Fibroblast of villous mesenchyme (primary cell): ENCODE data around the gene CFAP100. TPM values are rescaled to one million over a fixed set of nuclear protein-coding genes. Genes with fewer than 3 reads are reported as not detected.
A peak's percentile ranks its signal among the peaks of the same experiment; 100 is the strongest.

ENCODE experiments used
- DNase-seq: peaks from one replicate; pipeline ENCODE4 v3.0.0-alpha.2; 2010; ENCODE audit warnings: low read depth
- H3K4me3 ChIP-seq: 2 replicates; pipeline ENCODE4 v1.5.1; 2011; ENCODE audit warnings: low read depth, mild to moderate bottlenecking, low read length
- total RNA-seq: library from RNA; depleted of rRNA; stranded (reverse); fragments of >200 nt; gene quantifications from 2 replicates; pipeline ENCODE4 v1.2.3, GENCODE V29; 2012
- TF ChIP-seq, protein P1 (sequence below): IDR thresholded peaks from 2 replicates; pipeline ENCODE4 v1.5.1; 2012; ENCODE audit warnings: low read depth, mild to moderate bottlenecking, low read length; ENCODE audit not compliant: insufficient read depth

Gene CFAP100
- total RNA-seq, 1 donor: not detected

GRCh38 chr3:126481808-126482502, 87.2 kb downstream of the CFAP100 start:
- peak; percentile 57 for DNase-seq
- TF ChIP-seq, protein P1, sequence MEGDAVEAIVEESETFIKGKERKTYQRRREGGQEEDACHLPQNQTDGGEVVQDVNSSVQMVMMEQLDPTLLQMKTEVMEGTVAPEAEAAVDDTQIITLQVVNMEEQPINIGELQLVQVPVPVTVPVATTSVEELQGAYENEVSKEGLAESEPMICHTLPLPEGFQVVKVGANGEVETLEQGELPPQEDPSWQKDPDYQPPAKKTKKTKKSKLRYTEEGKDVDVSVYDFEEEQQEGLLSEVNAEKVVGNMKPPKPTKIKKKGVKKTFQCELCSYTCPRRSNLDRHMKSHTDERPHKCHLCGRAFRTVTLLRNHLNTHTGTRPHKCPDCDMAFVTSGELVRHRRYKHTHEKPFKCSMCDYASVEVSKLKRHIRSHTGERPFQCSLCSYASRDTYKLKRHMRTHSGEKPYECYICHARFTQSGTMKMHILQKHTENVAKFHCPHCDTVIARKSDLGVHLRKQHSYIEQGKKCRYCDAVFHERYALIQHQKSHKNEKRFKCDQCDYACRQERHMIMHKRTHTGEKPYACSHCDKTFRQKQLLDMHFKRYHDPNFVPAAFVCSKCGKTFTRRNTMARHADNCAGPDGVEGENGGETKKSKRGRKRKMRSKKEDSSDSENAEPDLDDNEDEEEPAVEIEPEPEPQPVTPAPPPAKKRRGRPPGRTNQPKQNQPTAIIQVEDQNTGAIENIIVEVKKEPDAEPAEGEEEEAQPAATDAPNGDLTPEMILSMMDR: no peak
- no peak overlapping the region for H3K4me3 ChIP-seq

DNA sequence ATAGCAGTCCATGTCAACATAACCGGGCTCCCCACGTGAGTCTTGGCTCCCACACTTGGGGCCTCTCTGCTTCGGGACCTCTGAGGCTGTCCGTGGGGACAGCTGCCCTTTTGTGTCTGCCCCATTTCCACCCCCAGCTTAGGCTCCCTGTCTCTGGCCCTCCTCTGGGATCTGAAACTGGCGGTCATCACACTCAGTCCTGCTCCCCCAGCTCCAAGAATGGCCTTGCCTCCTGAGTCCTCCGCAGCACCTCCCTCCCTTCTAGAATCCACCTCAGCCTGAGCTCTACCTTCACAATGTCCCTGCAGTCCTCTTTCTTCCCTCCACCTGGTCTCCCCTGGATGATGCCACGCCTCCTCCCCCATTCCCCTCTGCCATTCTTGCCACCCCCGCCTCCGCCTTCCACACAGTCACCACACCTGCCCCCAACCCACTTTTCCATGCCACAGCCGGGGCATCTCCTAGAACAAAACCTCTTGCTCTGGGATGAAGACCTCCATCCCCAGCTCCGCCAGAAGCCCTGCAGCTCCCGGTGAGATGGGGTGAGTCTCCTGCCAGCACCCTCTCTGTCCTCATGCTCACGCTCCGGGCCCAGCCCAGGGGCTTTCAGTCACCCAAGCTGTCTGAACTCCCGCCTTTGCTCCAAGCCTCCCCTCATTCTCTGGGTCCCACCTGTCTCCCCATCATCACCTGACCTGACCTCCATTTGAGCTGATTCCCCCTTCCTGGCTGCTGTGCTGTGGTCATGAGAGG, 88.0 kb downstream of the CFAP100 start:
- TF ChIP-seq, protein P1: no peak
- no peak overlapping the region for H3K4me3 ChIP-seq
- no peak for DNase-seq

DNA sequence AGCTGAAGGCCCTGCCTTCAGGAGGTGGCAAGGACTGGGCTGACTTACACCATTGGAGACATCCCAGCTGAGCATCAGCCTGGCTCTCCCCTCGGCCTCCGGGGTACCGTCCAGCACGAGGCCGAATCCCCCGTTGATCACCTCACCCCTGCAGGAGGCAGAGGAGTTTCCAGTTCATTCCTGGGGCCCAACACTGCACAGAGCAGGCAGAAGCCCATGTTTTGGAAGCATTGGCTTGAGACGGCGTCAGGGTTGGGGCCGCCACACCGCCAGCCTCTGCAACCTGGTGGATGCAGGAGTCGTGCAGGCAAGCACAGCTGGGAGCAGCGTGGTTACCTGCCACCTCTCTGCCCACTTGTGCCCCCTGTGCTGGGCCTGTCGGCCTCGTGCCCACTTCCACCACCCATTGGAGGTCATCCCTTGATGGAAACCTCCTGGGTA, 88.6 kb downstream of the CFAP100 start:
- no peak for DNase-seq
- no peak overlapping the region for H3K4me3 ChIP-seq
- TF ChIP-seq, protein P1: no peak

DNA sequence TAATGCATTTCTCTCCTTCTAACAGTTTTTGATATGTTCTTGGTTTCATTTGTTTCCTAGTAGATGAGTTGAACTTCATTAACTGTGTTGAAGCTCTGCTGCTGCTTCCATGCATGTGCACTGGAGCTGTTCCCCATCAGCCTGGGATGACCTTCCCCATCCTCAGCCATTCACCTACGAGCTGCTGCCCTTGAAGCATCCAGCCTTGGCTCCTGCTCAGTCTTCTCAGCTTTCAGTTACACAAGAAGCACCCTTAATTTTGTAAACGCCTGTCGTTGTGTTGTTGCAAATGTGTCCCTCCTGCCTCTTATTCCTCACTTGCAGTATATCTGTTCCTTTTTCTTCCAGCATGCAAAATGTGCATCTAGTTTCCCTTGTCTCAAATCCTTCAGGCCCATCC, 89.4 kb downstream of the CFAP100 start:
- no peak overlapping the region for H3K4me3 ChIP-seq
- no peak for DNase-seq
- TF ChIP-seq, protein P1: no peak

GRCh38 chr3:126484662-126485061, 90.0 kb downstream of the CFAP100 start:
- TF ChIP-seq, protein P1: no peak

DNA sequence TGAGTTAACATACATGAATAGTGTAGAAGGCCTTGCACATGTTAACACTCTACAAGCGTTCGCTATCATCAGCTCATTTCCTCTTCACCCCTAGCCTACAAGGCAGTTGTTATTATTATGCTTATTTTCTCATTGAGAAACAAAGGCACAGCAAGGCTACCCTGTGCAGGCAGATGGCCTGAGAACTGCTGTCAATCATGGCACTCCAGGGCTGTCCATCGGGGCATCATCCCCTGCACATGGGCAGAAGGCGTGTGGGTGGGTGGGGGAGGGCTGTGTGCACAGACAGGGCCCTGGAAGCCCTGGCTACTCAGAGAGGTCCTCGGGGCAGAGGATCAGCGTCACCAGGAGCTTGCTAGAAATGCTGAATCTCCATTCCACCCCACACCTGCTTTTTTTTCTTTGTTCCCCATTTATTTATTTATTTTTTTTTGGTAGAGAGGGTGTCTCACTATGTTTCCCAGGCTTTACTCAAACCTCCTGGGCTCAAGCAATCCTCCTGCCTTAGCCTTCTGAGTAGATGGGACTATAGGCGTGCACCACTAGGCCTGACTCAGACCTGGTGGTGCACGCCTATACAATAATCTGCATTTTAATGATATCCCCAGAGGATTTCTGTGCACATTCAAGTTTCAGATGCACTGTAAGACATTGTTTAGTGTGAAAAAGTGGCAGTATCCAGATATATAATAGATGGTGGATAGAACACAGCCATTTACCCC, 90.6 kb downstream of the CFAP100 start:
- DNase-seq: no peak
- H3K4me3 ChIP-seq: no peak overlapping the region
- TF ChIP-seq, protein P1: no peak

More at GRCh38 chr3:126484662-126485061, 90.0 kb downstream of the CFAP100 start:
- no peak overlapping the region for H3K4me3 ChIP-seq
- no peak for DNase-seq
